ENCODE results near the gene CYP4F2.
"Not testable (repeated sequence)": the region's sequence is repeated elsewhere in the genome, so short reads cannot be mapped to it uniquely, and the experiment has no call there.

Gene CYP4F2

GRCh38 chr19:15850385-15850784, 47.5 kb downstream of the CYP4F2 start:
- no peak for DNase-seq (ENCODE audit: low read depth)

- no peak for DNase-seq (ENCODE audit: low read depth)
Measured at GRCh38 chr19:15846923-15847322, 51.0 kb downstream of the CYP4F2 start.

GRCh38 chr19:15843894-15844222, 54.0 kb downstream of the CYP4F2 start:
- not testable (repeated sequence) for DNase-seq (ENCODE audit: low read depth)

- DNase-seq (ENCODE audit: low read depth) = no peak
Measured at GRCh38 chr19:15843203-15843893, 54.5 kb downstream of the CYP4F2 start.

- no peak for DNase-seq (ENCODE audit: low read depth)
Measured at GRCh38 chr19:15841875-15842569, 55.9 kb downstream of the CYP4F2 start.

GRCh38 chr19:15840833-15841232, 57.0 kb downstream of the CYP4F2 start:
- DNase-seq (ENCODE audit: low read depth) = no peak

GRCh38 chr19:15839888-15840287, 58.0 kb downstream of the CYP4F2 start:
- DNase-seq (ENCODE audit: low read depth) = not testable (repeated sequence)

GRCh38 chr19:15838351-15838750, 59.5 kb downstream of the CYP4F2 start:
- DNase-seq (ENCODE audit: low read depth) = no peak

GRCh38 chr19:15837221-15837731, 60.6 kb downstream of the CYP4F2 start:
- DNase-seq (ENCODE audit: low read depth) = no peak

- peak; percentile 35 for DNase-seq (ENCODE audit: low read depth)
Measured at GRCh38 chr19:15836330-15837220, 61.3 kb downstream of the CYP4F2 start.

GRCh38 chr19:15835565-15836329, 62.1 kb downstream of the CYP4F2 start:
- DNase-seq (ENCODE audit: low read depth) = not testable (repeated sequence)

GRCh38 chr19:15834232-15834631, 63.6 kb downstream of the CYP4F2 start:
- not testable (repeated sequence) for DNase-seq (ENCODE audit: low read depth)

GRCh38 chr19:15831626-15832025, 66.2 kb downstream of the CYP4F2 start:
- DNase-seq (ENCODE audit: low read depth) = no peak

GRCh38 chr19:15829786-15830185, 68.1 kb downstream of the CYP4F2 start:
- DNase-seq (ENCODE audit: low read depth) = no peak

GRCh38 chr19:15829306-15829698, 68.6 kb downstream of the CYP4F2 start:
- no peak for DNase-seq (ENCODE audit: low read depth)

- not testable (repeated sequence) for DNase-seq (ENCODE audit: low read depth)
Measured at GRCh38 chr19:15828611-15829305, 69.1 kb downstream of the CYP4F2 start.

- DNase-seq (ENCODE audit: low read depth) = no peak
Measured at GRCh38 chr19:15828121-15828610, 69.7 kb downstream of the CYP4F2 start.
